DND-41 (cell line): ENCODE results near the gene POLE4.

Experiments
- EZH2 ChIP-seq: IDR thresholded peaks from 3 replicates; pipeline ENCODE4 v1.6.1; 2012; ENCODE audit warnings: borderline replicate concordance, low read depth, mild to moderate bottlenecking, moderate library complexity, low read length, inconsistent platforms; ENCODE audit not compliant: severe bottlenecking
- TF ChIP-seq, protein P1 (sequence below): IDR thresholded peaks from 2 replicates; pipeline ENCODE4 v1.5.1; 2012; ENCODE audit warnings: borderline replicate concordance, low read length, moderate library complexity, mild to moderate bottlenecking; ENCODE audit not compliant: poor library complexity, severe bottlenecking; ENCODE audit errors: extremely low read depth

GRCh38 chr2:74975016-74975415 lies 16.6 kb downstream of the POLE4 start:
- TF ChIP-seq, protein P1, sequence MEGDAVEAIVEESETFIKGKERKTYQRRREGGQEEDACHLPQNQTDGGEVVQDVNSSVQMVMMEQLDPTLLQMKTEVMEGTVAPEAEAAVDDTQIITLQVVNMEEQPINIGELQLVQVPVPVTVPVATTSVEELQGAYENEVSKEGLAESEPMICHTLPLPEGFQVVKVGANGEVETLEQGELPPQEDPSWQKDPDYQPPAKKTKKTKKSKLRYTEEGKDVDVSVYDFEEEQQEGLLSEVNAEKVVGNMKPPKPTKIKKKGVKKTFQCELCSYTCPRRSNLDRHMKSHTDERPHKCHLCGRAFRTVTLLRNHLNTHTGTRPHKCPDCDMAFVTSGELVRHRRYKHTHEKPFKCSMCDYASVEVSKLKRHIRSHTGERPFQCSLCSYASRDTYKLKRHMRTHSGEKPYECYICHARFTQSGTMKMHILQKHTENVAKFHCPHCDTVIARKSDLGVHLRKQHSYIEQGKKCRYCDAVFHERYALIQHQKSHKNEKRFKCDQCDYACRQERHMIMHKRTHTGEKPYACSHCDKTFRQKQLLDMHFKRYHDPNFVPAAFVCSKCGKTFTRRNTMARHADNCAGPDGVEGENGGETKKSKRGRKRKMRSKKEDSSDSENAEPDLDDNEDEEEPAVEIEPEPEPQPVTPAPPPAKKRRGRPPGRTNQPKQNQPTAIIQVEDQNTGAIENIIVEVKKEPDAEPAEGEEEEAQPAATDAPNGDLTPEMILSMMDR, result no peak
- TF ChIP-seq EZH2, result no peak
